WTC11 (cell line): ENCODE results near the gene KRT20. TPM values are rescaled to one million over a fixed set of nuclear protein-coding genes. Genes with fewer than 3 reads are reported as not detected.

Experiments
- ATAC-seq: fragments of 200-7000 bp; cut with Tn5 transposase; 2 replicates; pipeline ENCODE4 v1.10.0; 2021; ENCODE audit warnings: mild to moderate bottlenecking, moderate library complexity
- CTCF ChIA-PET: fragments of 300-600 bp; sonication (Branson Sonifier 250); formaldehyde crosslinking; loops from one replicate; lab custom pipeline; 2021; ENCODE audit warnings: antibody characterized with exemption; lab: Charles Lee
- POLR2A ChIA-PET: fragments of 350-600 bp; sonication (Branson Sonifier 250); formaldehyde crosslinking; loops from one replicate; lab custom pipeline; 2021; ENCODE audit warnings: antibody characterized with exemption; lab: Charles Lee
- DNase-seq: peaks from one replicate; pipeline ENCODE4 v3.0.0; 2021; ENCODE audit warnings: low spot score
- H3K27ac Mint-ChIP-seq: 2 replicates; pipeline ENCODE4 v1.8.0; 2021; ENCODE audit warnings: mixed read lengths
- H3K27me3 Mint-ChIP-seq: 2 replicates; pipeline ENCODE4 v1.8.0; 2021; ENCODE audit warnings: low read depth, mild to moderate bottlenecking, moderate library complexity, mixed read lengths
- H3K36me3 Mint-ChIP-seq: 2 replicates; pipeline ENCODE4 v1.8.0; 2021; ENCODE audit warnings: mixed read lengths
- H3K4me1 Mint-ChIP-seq: 2 replicates; pipeline ENCODE4 v1.8.0; 2022; ENCODE audit warnings: mixed read lengths
- H3K4me3 Mint-ChIP-seq: 2 replicates; pipeline ENCODE4 v1.8.0; 2021; ENCODE audit warnings: mild to moderate bottlenecking, moderate library complexity, mixed read lengths
- H3K9me3 Mint-ChIP-seq: 2 replicates; pipeline ENCODE4 v1.8.0; 2021; ENCODE audit warnings: mixed read lengths
- FOXK1 ChIP-seq: sonication (generic); formaldehyde crosslinking; IDR thresholded peaks from 2 replicates; pipeline ENCODE4 v1.8.0; 2022; ENCODE audit warnings: mild to moderate bottlenecking, moderate library complexity, missing genetic modification reagents
- HMGA2 ChIP-seq: fragments of 250-450 bp; sonication (Bioruptor Pico); IDR thresholded peaks from 2 replicates; pipeline ENCODE4 v1.4.0; 2021; ENCODE audit warnings: mild to moderate bottlenecking, moderate library complexity
- IRF2 ChIP-seq: sonication (generic); formaldehyde crosslinking; IDR thresholded peaks from 2 replicates; pipeline ENCODE4 v1.8.0; 2022; ENCODE audit warnings: low read depth, missing genetic modification reagents, borderline replicate concordance
- PRRX2 ChIP-seq: fragments of 250-450 bp; sonication (Bioruptor Pico); IDR thresholded peaks from 2 replicates; pipeline ENCODE4 v1.8.0; 2021; ENCODE audit warnings: mild to moderate bottlenecking
- SP1 ChIP-seq: sonication (generic); formaldehyde crosslinking; conservative IDR thresholded peaks from 2 replicates; pipeline ENCODE4 v1.8.1; 2022; ENCODE audit warnings: missing genetic modification reagents
- ZMAT4 ChIP-seq: fragments of 250-450 bp; sonication (Bioruptor Pico); IDR thresholded peaks from 2 replicates; pipeline ENCODE4 v1.9.0; 2021; ENCODE audit warnings: mild to moderate bottlenecking
- ZNF121 ChIP-seq: sonication (generic); formaldehyde crosslinking; IDR thresholded peaks from 2 replicates; pipeline ENCODE4 v1.8.0; 2023; ENCODE audit warnings: missing genetic modification reagents
- ZNF317 ChIP-seq: sonication (generic); formaldehyde crosslinking; IDR thresholded peaks from 2 replicates; pipeline ENCODE4 v1.8.1; 2023; ENCODE audit warnings: low read depth, mild to moderate bottlenecking, moderate library complexity, missing genetic modification reagents, borderline replicate concordance
- ZNF396 ChIP-seq: fragments of 250-450 bp; sonication (Bioruptor Pico); IDR thresholded peaks from 2 replicates; pipeline ENCODE4 v1.8.0; 2021; ENCODE audit warnings: mild to moderate bottlenecking, moderate library complexity, borderline replicate concordance
- total RNA-seq: library from RNA; stranded (reverse); gene quantifications from 3 replicates; pipeline ENCODE4 v1.2.3, GENCODE V29; 2021
- TF ChIP-seq, protein P1 (sequence below): fragments of 200-600 bp; IDR thresholded peaks from 2 replicates; pipeline ENCODE4 v1.8.0; 2022; ENCODE audit warnings: antibody characterized with exemption
- TF ChIP-seq, protein P2 (sequence below): sonication (generic); formaldehyde crosslinking; IDR thresholded peaks from 2 replicates; pipeline ENCODE4 v1.8.1; 2022; ENCODE audit warnings: mild to moderate bottlenecking, moderate library complexity, missing genetic modification reagents
- TF ChIP-seq, protein P3 (sequence below): sonication (generic); formaldehyde crosslinking; IDR thresholded peaks from 2 replicates; pipeline ENCODE4 v1.8.1; 2022; ENCODE audit warnings: missing genetic modification reagents, borderline replicate concordance
- TF ChIP-seq, protein P4 (sequence below): fragments of 250-450 bp; sonication (Bioruptor Pico); IDR thresholded peaks from 2 replicates; pipeline ENCODE4 v1.9.0; 2021; ENCODE audit warnings: mild to moderate bottlenecking, borderline replicate concordance
- TF ChIP-seq, protein P5 (sequence below): sonication (generic); formaldehyde crosslinking; IDR thresholded peaks from 2 replicates; pipeline ENCODE4 v1.8.0; 2022; ENCODE audit warnings: missing genetic modification reagents
- TF ChIP-seq, protein P6 (sequence below): fragments of 250-450 bp; sonication (Bioruptor Pico); conservative IDR thresholded peaks from 2 replicates; pipeline ENCODE4 v1.9.0; 2021; ENCODE audit warnings: mild to moderate bottlenecking

KRT20 gene
- total RNA-seq, 1 experiment from 2014 or later: 0.42 TPM

DNA sequence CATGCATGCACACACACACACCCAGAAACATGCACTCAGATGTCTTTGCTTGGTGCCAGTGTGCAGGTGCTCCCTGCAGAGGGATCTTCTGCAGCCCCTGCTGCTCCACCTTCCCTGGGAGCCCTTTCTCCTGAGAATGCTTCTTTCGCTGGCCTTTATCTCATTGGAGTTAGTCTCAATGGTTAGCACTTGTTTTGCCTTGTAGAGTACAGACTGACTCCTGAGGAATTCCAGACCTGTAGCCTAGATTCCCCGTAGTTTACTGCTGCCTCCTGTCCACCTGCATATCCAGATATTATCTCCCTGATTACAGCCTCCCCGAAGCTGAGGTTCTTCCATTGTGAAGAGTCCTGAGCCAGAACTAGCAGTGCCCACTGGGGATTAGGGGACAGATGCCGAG lies 14.9 kb downstream of the KRT20 start:
- ChIA-PET POLR2A (no interaction called here), CTCF (interaction anchor here (1.0 to 1.1 kb wide), 2 partner anchors 453 to 679 kb away, joined by 3 to 4 read pairs; no protein-coding TSS in a partner anchor)
- no peak for TF ChIP-seq ZMAT4
- TF ChIP-seq, protein P1, sequence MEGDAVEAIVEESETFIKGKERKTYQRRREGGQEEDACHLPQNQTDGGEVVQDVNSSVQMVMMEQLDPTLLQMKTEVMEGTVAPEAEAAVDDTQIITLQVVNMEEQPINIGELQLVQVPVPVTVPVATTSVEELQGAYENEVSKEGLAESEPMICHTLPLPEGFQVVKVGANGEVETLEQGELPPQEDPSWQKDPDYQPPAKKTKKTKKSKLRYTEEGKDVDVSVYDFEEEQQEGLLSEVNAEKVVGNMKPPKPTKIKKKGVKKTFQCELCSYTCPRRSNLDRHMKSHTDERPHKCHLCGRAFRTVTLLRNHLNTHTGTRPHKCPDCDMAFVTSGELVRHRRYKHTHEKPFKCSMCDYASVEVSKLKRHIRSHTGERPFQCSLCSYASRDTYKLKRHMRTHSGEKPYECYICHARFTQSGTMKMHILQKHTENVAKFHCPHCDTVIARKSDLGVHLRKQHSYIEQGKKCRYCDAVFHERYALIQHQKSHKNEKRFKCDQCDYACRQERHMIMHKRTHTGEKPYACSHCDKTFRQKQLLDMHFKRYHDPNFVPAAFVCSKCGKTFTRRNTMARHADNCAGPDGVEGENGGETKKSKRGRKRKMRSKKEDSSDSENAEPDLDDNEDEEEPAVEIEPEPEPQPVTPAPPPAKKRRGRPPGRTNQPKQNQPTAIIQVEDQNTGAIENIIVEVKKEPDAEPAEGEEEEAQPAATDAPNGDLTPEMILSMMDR: no peak
- TF ChIP-seq ZNF396: no peak
- no peak for TF ChIP-seq PRRX2
- TF ChIP-seq, protein P2, sequence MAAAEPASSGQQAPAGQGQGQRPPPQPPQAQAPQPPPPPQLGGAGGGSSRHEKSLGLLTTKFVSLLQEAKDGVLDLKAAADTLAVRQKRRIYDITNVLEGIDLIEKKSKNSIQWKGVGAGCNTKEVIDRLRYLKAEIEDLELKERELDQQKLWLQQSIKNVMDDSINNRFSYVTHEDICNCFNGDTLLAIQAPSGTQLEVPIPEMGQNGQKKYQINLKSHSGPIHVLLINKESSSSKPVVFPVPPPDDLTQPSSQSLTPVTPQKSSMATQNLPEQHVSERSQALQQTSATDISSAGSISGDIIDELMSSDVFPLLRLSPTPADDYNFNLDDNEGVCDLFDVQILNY (CRISPR knock-in tag): no peak
- no peak for TF ChIP-seq IRF2
- TF ChIP-seq, protein P3, sequence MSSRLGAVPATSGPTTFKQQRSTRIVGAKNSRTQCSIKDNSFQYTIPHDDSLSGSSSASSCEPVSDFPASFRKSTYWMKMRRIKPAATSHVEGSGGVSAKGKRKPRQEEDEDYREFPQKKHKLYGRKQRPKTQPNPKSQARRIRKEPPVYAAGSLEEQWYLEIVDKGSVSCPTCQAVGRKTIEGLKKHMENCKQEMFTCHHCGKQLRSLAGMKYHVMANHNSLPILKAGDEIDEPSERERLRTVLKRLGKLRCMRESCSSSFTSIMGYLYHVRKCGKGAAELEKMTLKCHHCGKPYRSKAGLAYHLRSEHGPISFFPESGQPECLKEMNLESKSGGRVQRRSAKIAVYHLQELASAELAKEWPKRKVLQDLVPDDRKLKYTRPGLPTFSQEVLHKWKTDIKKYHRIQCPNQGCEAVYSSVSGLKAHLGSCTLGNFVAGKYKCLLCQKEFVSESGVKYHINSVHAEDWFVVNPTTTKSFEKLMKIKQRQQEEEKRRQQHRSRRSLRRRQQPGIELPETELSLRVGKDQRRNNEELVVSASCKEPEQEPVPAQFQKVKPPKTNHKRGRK (CRISPR knock-in tag): no peak
- no peak for TF ChIP-seq HMGA2
- TF ChIP-seq, protein P4, sequence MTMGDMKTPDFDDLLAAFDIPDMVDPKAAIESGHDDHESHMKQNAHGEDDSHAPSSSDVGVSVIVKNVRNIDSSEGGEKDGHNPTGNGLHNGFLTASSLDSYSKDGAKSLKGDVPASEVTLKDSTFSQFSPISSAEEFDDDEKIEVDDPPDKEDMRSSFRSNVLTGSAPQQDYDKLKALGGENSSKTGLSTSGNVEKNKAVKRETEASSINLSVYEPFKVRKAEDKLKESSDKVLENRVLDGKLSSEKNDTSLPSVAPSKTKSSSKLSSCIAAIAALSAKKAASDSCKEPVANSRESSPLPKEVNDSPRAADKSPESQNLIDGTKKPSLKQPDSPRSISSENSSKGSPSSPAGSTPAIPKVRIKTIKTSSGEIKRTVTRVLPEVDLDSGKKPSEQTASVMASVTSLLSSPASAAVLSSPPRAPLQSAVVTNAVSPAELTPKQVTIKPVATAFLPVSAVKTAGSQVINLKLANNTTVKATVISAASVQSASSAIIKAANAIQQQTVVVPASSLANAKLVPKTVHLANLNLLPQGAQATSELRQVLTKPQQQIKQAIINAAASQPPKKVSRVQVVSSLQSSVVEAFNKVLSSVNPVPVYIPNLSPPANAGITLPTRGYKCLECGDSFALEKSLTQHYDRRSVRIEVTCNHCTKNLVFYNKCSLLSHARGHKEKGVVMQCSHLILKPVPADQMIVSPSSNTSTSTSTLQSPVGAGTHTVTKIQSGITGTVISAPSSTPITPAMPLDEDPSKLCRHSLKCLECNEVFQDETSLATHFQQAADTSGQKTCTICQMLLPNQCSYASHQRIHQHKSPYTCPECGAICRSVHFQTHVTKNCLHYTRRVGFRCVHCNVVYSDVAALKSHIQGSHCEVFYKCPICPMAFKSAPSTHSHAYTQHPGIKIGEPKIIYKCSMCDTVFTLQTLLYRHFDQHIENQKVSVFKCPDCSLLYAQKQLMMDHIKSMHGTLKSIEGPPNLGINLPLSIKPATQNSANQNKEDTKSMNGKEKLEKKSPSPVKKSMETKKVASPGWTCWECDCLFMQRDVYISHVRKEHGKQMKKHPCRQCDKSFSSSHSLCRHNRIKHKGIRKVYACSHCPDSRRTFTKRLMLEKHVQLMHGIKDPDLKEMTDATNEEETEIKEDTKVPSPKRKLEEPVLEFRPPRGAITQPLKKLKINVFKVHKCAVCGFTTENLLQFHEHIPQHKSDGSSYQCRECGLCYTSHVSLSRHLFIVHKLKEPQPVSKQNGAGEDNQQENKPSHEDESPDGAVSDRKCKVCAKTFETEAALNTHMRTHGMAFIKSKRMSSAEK (CRISPR knock-in tag): no peak
- TF ChIP-seq, protein P5, sequence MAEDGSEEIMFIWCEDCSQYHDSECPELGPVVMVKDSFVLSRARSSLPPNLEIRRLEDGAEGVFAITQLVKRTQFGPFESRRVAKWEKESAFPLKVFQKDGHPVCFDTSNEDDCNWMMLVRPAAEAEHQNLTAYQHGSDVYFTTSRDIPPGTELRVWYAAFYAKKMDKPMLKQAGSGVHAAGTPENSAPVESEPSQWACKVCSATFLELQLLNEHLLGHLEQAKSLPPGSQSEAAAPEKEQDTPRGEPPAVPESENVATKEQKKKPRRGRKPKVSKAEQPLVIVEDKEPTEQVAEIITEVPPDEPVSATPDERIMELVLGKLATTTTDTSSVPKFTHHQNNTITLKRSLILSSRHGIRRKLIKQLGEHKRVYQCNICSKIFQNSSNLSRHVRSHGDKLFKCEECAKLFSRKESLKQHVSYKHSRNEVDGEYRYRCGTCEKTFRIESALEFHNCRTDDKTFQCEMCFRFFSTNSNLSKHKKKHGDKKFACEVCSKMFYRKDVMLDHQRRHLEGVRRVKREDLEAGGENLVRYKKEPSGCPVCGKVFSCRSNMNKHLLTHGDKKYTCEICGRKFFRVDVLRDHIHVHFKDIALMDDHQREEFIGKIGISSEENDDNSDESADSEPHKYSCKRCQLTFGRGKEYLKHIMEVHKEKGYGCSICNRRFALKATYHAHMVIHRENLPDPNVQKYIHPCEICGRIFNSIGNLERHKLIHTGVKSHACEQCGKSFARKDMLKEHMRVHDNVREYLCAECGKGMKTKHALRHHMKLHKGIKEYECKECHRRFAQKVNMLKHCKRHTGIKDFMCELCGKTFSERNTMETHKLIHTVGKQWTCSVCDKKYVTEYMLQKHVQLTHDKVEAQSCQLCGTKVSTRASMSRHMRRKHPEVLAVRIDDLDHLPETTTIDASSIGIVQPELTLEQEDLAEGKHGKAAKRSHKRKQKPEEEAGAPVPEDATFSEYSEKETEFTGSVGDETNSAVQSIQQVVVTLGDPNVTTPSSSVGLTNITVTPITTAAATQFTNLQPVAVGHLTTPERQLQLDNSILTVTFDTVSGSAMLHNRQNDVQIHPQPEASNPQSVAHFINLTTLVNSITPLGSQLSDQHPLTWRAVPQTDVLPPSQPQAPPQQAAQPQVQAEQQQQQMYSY (CRISPR knock-in tag): no peak
- TF ChIP-seq SP1 (CRISPR knock-in tag): no peak
- TF ChIP-seq FOXK1 (CRISPR knock-in tag): no peak
- TF ChIP-seq ZNF121: no peak
- TF ChIP-seq, protein P6, sequence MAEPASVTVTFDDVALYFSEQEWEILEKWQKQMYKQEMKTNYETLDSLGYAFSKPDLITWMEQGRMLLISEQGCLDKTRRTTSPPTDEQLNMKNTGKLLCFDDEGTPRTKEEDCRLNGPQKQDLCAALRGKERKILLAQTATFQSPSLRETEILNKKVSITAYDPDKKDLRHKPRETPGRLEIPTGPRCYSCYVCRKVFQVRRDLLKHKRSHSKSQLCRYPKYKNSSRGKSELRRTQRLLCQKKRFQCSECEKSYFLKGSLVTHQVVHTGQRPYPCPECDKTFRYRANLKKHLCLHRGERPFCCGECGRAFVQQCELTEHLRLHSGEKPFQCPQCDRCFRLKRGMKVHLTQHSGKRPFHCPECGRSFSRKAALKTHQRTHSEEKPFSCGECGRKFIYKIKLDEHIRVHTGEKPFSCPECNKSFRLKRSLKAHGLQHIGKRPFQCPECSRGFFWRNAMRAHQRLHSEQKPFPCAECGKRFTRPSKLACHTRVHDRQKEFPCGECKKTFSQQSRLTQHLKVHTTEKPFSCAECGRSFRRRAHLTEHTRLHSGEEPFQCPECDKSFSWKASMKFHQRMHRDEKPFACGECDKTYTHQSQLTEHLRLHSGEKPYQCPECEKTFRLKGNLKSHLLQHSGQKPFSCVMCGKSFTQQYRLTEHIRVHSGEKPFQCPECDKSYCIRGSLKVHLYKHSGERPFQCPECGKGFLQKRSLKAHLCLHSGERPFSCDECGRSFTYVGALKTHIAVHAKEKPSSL (CRISPR knock-in tag): no peak
- TF ChIP-seq ZNF317: no peak
- Mint-ChIP-seq H3K27ac (no peak overlapping the region), H3K9me3 (no peaks in the 10 kb centered on the region), H3K4me1 (peaks cover 20% of the 10 kb centered on the region), H3K36me3 (no peaks in the 10 kb centered on the region), H3K27me3 (no peaks in the 10 kb centered on the region), H3K4me3 (no peak overlapping the region)
- no peak for ATAC-seq
- DNase-seq: no peak
